SK-N-MC (cell line): ENCODE measurements around the gene ZNF850.

Experiments used
- EZH2 ChIP-seq: fragments of 200-600 bp; sonication (generic); IDR thresholded peaks from one replicate; pipeline ENCODE4 v1.6.1; 2017; ENCODE audit warnings: antibody characterized with exemption
- POLR2AphosphoS5 ChIP-seq: IDR thresholded peaks from 2 replicates; pipeline ENCODE4 v1.6.1; 2012; ENCODE audit warnings: mild to moderate bottlenecking, low read depth, low read length, borderline replicate concordance

DNA sequence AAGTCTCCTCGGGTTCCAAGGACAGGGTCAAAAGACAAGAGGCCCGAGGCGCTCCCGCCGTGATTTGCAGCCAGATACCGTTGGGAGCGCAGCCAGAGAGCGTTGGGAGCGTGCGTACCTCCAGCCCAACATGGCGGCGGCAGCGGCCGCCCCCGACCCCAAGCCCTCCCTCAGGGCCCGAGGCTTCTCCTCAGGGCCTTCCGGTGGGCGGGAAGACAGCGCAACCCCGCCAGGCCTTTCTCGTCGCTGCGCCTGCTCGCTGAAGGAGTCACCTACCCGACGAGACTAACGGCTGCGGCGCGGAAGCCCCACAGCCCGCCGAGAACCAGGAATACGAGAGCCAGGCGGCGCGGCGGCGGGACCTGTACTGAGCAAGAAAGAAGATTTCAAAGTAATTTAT is 3.2 kb upstream of the ZNF850 start:
- TF ChIP-seq POLR2AphosphoS5 (no peak), EZH2 (no peak)
